Smooth muscle cell (in vitro differentiated cells): Measurements from ENCODE around the gene PTPRN2. TPM values are rescaled to one million over a fixed set of nuclear protein-coding genes. Genes with fewer than 3 reads are reported as not detected.
"Not testable (repeated sequence)": the region's sequence is repeated elsewhere in the genome, so short reads cannot be mapped to it uniquely, and the experiment has no call there.

Experiments
- DNase-seq: peaks from one replicate; lab custom pipeline; 2025; ENCODE audit not compliant: unreplicated experiment; lab: John Stamatoyannopoulos, UW
- H2AFZ ChIP-seq: fragments of 200-600 bp; sonication (generic); 2 replicates; pipeline ENCODE4 v1.6.0; 2016; ENCODE audit warnings: antibody characterized with exemption, low read depth, mild to moderate bottlenecking
- H3F3A ChIP-seq: fragments of 200-600 bp; sonication (generic); 2 replicates; pipeline ENCODE4 v1.6.0; 2017; ENCODE audit warnings: antibody characterized with exemption, low read depth
- H3K27ac ChIP-seq: fragments of 200-600 bp; sonication (generic); 2 replicates; pipeline ENCODE4 v1.5.1; 2016; ENCODE audit warnings: low read depth, mild to moderate bottlenecking
- H3K27me3 ChIP-seq: fragments of 200-600 bp; sonication (generic); 2 replicates; pipeline ENCODE4 v1.6.1; 2016; ENCODE audit warnings: low read depth, mild to moderate bottlenecking
- H3K36me3 ChIP-seq: fragments of 200-600 bp; sonication (generic); 2 replicates; pipeline ENCODE4 v1.5.1; 2016; ENCODE audit warnings: low read depth
- H3K4me1 ChIP-seq: fragments of 200-600 bp; sonication (generic); 2 replicates; pipeline ENCODE4 v1.5.1; 2016; ENCODE audit warnings: low read depth
- H3K4me2 ChIP-seq: fragments of 200-600 bp; sonication (generic); 2 replicates; pipeline ENCODE4 v1.6.0; 2016; ENCODE audit warnings: mild to moderate bottlenecking
- H3K4me3 ChIP-seq: fragments of 200-600 bp; sonication (generic); 2 replicates; pipeline ENCODE4 v1.5.1; 2016; ENCODE audit warnings: mild to moderate bottlenecking
- H3K79me2 ChIP-seq: fragments of 200-600 bp; sonication (generic); 2 replicates; pipeline ENCODE4 v1.6.0; 2016; ENCODE audit warnings: low read depth, mild to moderate bottlenecking
- H3K9ac ChIP-seq: fragments of 200-600 bp; sonication (generic); 2 replicates; pipeline ENCODE4 v1.6.0; 2016; ENCODE audit warnings: low read depth
- H3K9me3 ChIP-seq: fragments of 200-600 bp; sonication (generic); replicated peaks from 2 replicates; pipeline ENCODE4 v1.5.1; 2016; ENCODE audit warnings: low read depth
- H4K20me1 ChIP-seq: fragments of 200-600 bp; sonication (generic); 2 replicates; pipeline ENCODE4 v1.6.0; 2016; ENCODE audit warnings: low read depth
- CTCF ChIP-seq: fragments of 200-600 bp; sonication (generic); IDR thresholded peaks from 2 replicates; pipeline ENCODE4 v1.5.1; 2017; ENCODE audit warnings: borderline replicate concordance, mild to moderate bottlenecking, antibody characterized with exemption; ENCODE audit not compliant: insufficient read depth, poor library complexity, severe bottlenecking
- WGBS: methylation state at CpG from one replicate; pipeline ENCODE4 v1.1.7; 2016; ENCODE audit warnings: low lambda C conversion rate; 5-methylcytosine and 5-hydroxymethylcytosine counted together
- polyA plus RNA-seq: library from polyadenylated mRNA; unstranded; fragments of >200 nt; fragmentation: Nextera tagmentation; extraction: Ambion mirVana; gene quantifications from 2 replicates; pipeline ENCODE4 v1.2.1, GENCODE V29; 2016
- total RNA-seq: library from RNA; depleted of rRNA; stranded (reverse); fragments of >200 nt; gene quantifications from 2 replicates; pipeline ENCODE4 v1.2.3, GENCODE V29; 2014

PTPRN2 gene
- total and polyA plus RNA-seq, 2 experiments from 2014 or later: 0.09 to 0.87 TPM

GRCh38 chr7:158048569-158048968 is 539.1 kb downstream of the PTPRN2 start:
- no peak for DNase-seq
- 45% methylated on average over 1 of the region's 1 CpG for WGBS

GRCh38 chr7:158047391-158048059 is 540.1 kb downstream of the PTPRN2 start:
- Histone ChIP-seq H3K9me3 (no peaks in the 10 kb centered on the region), H2AFZ (no peak overlapping the region), H3K27me3 (no peaks in the 10 kb centered on the region), H3K4me3 (no peak overlapping the region), H4K20me1 (no peaks in the 10 kb centered on the region), H3F3A (no peaks in the 10 kb centered on the region), H3K4me1 (peaks cover 15% of the 10 kb centered on the region), H3K27ac (no peak overlapping the region), H3K36me3 (no peaks in the 10 kb centered on the region), H3K4me2 (no peak overlapping the region), H3K79me2 (no peaks in the 10 kb centered on the region), H3K9ac (no peak overlapping the region)
- no peak for DNase-seq
- no peak for TF ChIP-seq CTCF
- 87% methylated on average over 14 of the region's 14 CpGs for WGBS

More at GRCh38 chr7:158048569-158048968, 539.1 kb downstream of the PTPRN2 start:
- H3K27me3 ChIP-seq: no peaks in the 10 kb centered on the region
- peaks cover 21% of the 10 kb centered on the region for H3K4me1 ChIP-seq
- H3K4me3 ChIP-seq: no peak overlapping the region
- no peak overlapping the region for H2AFZ ChIP-seq
- no peaks in the 10 kb centered on the region for H3F3A ChIP-seq
- H3K9me3 ChIP-seq: no peaks in the 10 kb centered on the region
- H4K20me1 ChIP-seq: no peaks in the 10 kb centered on the region
- H3K4me2 ChIP-seq: no peak overlapping the region
- no peak overlapping the region for H3K27ac ChIP-seq
- no peak for TF ChIP-seq CTCF
- no peaks in the 10 kb centered on the region for H3K79me2 ChIP-seq
- no peak overlapping the region for H3K9ac ChIP-seq
- no peaks in the 10 kb centered on the region for H3K36me3 ChIP-seq

- not testable (repeated sequence) for H3K27me3 ChIP-seq, H4K20me1 ChIP-seq, H3K36me3 ChIP-seq, H3K27ac ChIP-seq, H3K4me1 ChIP-seq, H2AFZ ChIP-seq, DNase-seq, H3K9ac ChIP-seq, H3K4me3 ChIP-seq, H3K79me2 ChIP-seq, H3F3A ChIP-seq, H3K9me3 ChIP-seq, H3K4me2 ChIP-seq
- WGBS: 95% methylated on average over 12 of the region's 12 CpGs
These were observed 541.4 kb downstream of the PTPRN2 start for GRCh38 chr7:158046246-158046645.

GRCh38 chr7:158044482-158044823 is 543.2 kb downstream of the PTPRN2 start:
- Histone ChIP-seq H3K4me3 (no peak overlapping the region), H3K9ac (no peak overlapping the region), H3K79me2 (no peaks in the 10 kb centered on the region), H3K4me2 (no peak overlapping the region), H3F3A (no peaks in the 10 kb centered on the region), H4K20me1 (no peaks in the 10 kb centered on the region), H2AFZ (no peak overlapping the region), H3K27ac (no peak overlapping the region), H3K9me3 (no peaks in the 10 kb centered on the region), H3K27me3 (no peaks in the 10 kb centered on the region), H3K4me1 (no peaks in the 10 kb centered on the region), H3K36me3 (no peaks in the 10 kb centered on the region)
- no peak for DNase-seq
- TF ChIP-seq CTCF: no peak
- WGBS: 70% methylated on average over 6 of the region's 6 CpGs
